Esophagus squamous epithelium (tissue), 4 donors: ENCODE data around the gene VARS1.

ENCODE experiments used
- CTCF ChIP-seq, 6 experiments: fragments of 450-650 bp in 4 of 6; fragments of 200-600 bp in 2 of 6; sonication (generic) in 2 of 6; IDR thresholded peaks; one replicate each; pipeline ENCODE4 v1.5.1; 2016 to 2019; ENCODE audit warnings: antibody characterized with exemption in 6 of 6, mild to moderate bottlenecking in 4 of 6, moderate library complexity in 4 of 6
- POLR2A ChIP-seq, 4 donors: fragments of 450-650 bp; IDR thresholded peaks; one replicate each; pipeline ENCODE4 v1.6.1; 2017; ENCODE audit warnings: antibody characterized with exemption in 4 of 4, mild to moderate bottlenecking in 4 of 4, moderate library complexity in 3 of 4

DNA sequence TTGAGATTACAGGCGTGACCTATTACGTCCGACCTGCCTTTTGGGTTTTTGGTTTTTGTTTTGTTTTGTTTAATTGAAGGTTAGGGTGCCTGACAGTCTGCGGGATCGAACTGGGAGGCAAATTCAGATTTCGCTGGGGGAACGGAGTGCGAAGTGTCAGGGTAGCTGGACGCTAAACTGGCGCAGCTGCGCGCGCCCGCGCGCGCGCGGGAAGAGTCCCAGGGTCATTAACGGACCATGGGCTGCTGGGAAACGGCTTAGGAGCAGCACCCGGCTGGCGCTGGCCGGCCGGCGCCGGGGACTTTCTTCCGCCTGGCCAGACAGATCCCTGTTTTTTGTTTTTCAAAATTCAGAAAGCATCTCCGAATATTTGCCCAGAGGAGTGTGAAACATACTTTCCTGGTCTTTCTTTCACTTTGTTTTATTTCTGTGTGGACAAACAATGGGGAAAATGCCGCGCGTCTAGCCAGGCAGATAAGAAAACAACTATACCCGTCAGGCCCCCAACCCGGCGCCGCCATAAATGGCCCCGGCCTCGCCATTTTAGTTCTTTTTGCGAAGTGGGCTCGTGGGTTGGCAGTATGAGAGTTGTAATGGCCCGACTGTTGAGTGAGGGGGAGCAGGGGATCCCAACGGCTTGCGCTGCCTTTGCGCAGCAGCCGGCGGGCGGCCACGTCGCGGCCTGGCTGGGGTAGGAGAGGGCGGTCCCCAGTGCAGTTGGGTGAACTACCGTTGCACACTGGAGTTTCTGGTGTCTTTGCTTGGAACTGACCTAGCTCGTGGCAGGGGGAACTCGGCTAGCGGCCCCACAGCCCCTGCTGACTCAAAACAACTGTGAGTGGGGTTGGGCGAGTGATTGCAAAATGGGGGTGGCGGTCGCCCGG, 39.1 kb upstream of the VARS1 start:
- TF ChIP-seq CTCF (IDR thresholded peaks at IDR 0.05) (no peak), POLR2A (IDR thresholded peaks at IDR 0.05) (peak in 3 of 4 donors; percentile 4 to 57 (median 56))
